Mesothelial cell of epicardium (in vitro differentiated cells): Measurements from ENCODE around the gene OSGIN1. TPM values are rescaled to one million over a fixed set of nuclear protein-coding genes. Genes with fewer than 3 reads are reported as not detected.
"Not testable (repeated sequence)": the region's sequence is repeated elsewhere in the genome, so short reads cannot be mapped to it uniquely, and the experiment has no call there.

Experiments used
- DNase-seq, 2 experiments: peaks; one replicate each; pipeline ENCODE4 v3.0.0; 2021; ENCODE audit warnings: low spot score in 2 of 2; ENCODE audit not compliant: unreplicated experiment in 2 of 2
- H3K27ac Mint-ChIP-seq: 2 replicates; pipeline ENCODE4 v1.8.0; 2021; ENCODE audit warnings: mixed read lengths
- H3K27me3 Mint-ChIP-seq: 2 replicates; pipeline ENCODE4 v1.8.0; 2021; ENCODE audit warnings: low read depth, mixed read lengths
- H3K36me3 Mint-ChIP-seq: 2 replicates; pipeline ENCODE4 v1.8.0; 2021; ENCODE audit warnings: mixed read lengths
- H3K4me1 Mint-ChIP-seq: 2 replicates; pipeline ENCODE4 v1.8.0; 2021; ENCODE audit warnings: mixed read lengths
- H3K4me3 Mint-ChIP-seq: 2 replicates; pipeline ENCODE4 v1.8.0; 2021; ENCODE audit warnings: mild to moderate bottlenecking, moderate library complexity, mixed read lengths
- H3K9me3 Mint-ChIP-seq: 2 replicates; pipeline ENCODE4 v1.8.0; 2021; ENCODE audit warnings: mixed read lengths
- total RNA-seq: library from RNA; stranded (reverse); gene quantifications from 3 replicates; pipeline ENCODE4 v1.2.1, GENCODE V29; 2021
- TF ChIP-seq, protein P1 (sequence below): fragments of 200-600 bp; sonication (generic); IDR thresholded peaks from one replicate; pipeline ENCODE4 v1.5.0; 2021; ENCODE audit warnings: antibody characterized with exemption; ENCODE audit not compliant: unreplicated experiment

Gene OSGIN1
- total RNA-seq, 1 donor from 2014 or later, result 2.5 TPM

DNA sequence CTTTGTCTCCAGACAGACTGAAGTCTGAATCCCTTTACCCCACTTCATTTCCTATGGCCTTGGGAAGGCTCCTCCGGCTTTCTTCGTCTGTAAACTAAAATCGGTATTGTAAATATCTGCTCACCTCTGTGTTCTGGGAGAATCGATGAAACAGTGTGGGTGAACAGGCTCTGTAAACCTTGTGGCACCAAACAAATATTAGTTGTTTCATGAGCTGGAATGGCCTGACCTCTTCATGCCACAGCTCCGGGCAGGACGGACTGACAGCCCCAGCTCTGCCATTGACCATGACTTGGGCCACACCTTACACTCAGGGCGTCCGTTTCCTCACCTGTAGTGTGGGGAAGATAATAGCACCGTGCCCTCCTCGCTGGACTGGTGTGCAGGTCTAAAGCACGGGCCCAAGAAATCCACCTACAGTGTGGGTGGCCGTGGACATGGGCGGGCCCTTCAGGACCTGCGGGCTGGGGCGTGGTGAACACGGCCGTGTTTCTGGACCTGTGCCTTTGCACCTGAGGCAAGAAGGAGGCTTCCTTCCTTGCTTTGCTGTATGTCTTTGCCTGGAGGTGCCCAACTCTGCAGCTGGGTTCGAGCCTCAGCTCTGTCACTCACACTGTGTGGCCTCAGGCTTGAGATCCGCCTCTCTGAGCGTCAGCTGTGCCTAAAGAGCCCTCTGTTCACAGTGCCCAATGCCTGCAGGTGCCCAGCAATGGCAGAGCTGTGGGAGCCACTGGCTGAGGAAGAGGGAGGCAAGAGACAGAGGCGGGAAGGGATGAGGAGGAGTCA is 6.1 kb upstream of the OSGIN1 start:
- H3K4me3 Mint-ChIP-seq, result no peak overlapping the region

DNA sequence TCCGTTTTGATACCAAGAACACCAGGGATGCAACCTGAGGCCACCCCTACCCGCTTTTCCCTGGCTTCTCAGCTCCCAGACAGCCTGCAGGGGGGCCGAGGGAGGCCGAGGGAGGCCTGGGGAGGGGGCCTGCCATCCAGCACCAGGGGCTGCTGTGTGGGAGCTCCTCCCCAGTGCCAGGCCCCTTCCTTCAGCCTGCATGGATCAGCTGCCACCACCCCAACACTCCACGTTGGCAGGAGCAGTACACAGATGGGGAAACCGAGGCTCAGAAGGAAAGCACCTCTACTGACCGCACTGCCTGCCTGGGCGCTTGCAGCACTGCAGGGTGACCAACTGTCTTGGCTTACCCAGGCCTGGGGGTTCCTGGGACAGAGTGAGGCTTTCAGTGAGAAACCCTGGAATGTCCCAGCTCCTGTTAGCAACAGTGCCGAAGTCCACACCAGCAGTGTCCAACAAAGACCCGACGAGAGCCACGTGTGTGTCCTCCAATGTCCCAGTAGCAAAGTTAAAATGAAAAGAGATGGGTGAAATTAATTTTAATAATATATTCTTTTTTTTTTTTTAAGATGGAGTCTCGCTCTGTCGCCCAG is 5.3 kb upstream of the OSGIN1 start:
- Mint-ChIP-seq H3K9me3 (no peaks in the 10 kb centered on the region), H3K36me3 (no peaks in the 10 kb centered on the region), H3K4me1 (no peaks in the 10 kb centered on the region), H3K4me3 (no peak overlapping the region), H3K27ac (no peak overlapping the region), H3K27me3 (no peaks in the 10 kb centered on the region)
- TF ChIP-seq, protein P1, sequence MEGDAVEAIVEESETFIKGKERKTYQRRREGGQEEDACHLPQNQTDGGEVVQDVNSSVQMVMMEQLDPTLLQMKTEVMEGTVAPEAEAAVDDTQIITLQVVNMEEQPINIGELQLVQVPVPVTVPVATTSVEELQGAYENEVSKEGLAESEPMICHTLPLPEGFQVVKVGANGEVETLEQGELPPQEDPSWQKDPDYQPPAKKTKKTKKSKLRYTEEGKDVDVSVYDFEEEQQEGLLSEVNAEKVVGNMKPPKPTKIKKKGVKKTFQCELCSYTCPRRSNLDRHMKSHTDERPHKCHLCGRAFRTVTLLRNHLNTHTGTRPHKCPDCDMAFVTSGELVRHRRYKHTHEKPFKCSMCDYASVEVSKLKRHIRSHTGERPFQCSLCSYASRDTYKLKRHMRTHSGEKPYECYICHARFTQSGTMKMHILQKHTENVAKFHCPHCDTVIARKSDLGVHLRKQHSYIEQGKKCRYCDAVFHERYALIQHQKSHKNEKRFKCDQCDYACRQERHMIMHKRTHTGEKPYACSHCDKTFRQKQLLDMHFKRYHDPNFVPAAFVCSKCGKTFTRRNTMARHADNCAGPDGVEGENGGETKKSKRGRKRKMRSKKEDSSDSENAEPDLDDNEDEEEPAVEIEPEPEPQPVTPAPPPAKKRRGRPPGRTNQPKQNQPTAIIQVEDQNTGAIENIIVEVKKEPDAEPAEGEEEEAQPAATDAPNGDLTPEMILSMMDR, result no peak
- no peak for DNase-seq

More for the DNA sequence above, 6.1 kb upstream of the OSGIN1 start:
- no peaks in the 10 kb centered on the region for H3K36me3 Mint-ChIP-seq
- H3K27me3 Mint-ChIP-seq, result no peaks in the 10 kb centered on the region
- TF ChIP-seq, protein P1, result no peak
- H3K27ac Mint-ChIP-seq, result no peak overlapping the region
- H3K4me1 Mint-ChIP-seq, result no peaks in the 10 kb centered on the region
- H3K9me3 Mint-ChIP-seq, result no peaks in the 10 kb centered on the region
- no peak for DNase-seq

DNA sequence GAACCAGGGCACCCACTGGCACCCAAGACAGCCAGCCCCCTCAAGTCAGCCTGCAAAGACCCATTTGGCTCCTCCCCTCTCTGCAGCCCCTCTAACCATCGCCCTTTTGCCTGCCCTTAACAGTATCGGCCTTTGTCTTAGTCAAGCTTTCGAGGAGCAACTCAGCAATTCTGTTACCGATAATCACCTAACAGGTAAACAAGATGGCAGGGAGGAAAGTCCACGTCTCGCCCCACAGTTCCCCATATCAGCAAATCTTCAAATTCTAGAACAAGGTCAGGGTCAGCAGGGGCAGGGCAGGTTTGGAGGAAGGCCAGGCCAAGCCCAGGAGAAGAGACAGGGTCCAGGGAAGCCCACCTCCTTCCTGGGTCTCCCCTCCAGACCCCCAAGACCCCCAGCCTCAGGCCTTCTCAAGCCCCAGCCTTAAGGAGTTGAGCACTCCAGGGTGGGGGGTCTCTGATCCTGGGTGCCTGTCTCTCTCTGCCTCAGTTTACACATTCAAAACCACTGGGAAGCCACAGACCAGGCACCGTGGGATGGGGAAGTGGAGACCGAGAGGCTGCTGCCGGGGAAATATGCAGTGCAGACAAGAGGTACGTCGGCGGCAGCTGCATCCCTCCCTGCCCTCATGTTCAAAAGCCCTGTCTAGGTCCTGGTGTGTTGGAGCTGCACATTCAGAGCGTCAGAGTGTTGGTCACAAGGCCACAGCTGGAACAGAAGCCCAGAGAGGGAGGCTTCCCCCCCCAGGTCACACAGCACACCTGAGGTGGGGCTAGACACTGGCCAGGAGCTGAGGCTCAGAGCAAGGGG is 3.9 kb upstream of the OSGIN1 start:
- peak overlapping the region; percentile 12 for H3K27ac Mint-ChIP-seq
- no peaks in the 10 kb centered on the region for H3K27me3 Mint-ChIP-seq
- no peaks in the 10 kb centered on the region for H3K9me3 Mint-ChIP-seq
- H3K4me1 Mint-ChIP-seq, result peaks cover 10% of the 10 kb centered on the region
- TF ChIP-seq, protein P1, result no peak
- no peak overlapping the region for H3K4me3 Mint-ChIP-seq
- no peaks in the 10 kb centered on the region for H3K36me3 Mint-ChIP-seq
- DNase-seq, result no peak

DNA sequence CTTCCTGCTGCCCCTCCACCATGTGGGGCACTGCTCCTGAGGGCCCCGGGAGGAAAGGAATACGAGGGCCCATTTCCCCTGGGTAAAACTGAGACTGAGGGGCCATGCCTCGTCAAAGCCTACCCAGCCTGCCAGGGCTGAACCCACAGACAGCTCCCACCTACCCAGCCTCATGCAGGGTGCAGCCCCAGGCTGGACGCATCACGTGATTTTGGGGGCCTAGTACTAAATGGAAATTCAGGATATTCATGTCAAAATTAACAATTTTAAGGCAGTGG is 3.4 kb upstream of the OSGIN1 start:
- no peak overlapping the region for H3K4me3 Mint-ChIP-seq
- H3K9me3 Mint-ChIP-seq, result no peaks in the 10 kb centered on the region
- H3K27ac Mint-ChIP-seq, result no peak overlapping the region
- no peak for DNase-seq
- TF ChIP-seq, protein P1, result no peak
- no peaks in the 10 kb centered on the region for H3K36me3 Mint-ChIP-seq
- peaks cover 1% of the 10 kb centered on the region for H3K27me3 Mint-ChIP-seq
- peaks cover 15% of the 10 kb centered on the region for H3K4me1 Mint-ChIP-seq

DNA sequence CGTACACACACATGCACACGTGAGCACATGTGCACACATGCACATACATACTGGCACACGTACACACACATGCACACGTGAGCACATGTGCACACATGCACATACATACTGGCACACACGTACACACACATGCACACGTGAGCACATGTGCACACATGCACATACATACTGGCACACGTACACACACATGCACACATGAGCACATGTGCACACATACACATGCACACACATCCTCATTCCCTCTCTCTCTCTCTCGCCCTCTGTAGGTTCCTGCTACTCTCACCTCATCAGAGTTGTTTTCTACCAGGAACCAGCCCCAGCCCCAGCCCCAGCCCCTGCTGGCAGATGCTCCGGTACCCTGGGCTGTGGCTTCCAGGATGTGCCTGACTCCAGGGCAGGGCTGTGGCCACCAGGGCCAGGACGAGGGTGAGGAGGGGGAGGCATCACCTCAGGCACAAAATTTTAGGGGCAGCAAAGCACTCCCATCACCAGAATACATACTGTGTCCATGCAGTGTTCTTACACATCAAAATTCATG is 2.1 kb upstream of the OSGIN1 start:
- not testable (repeated sequence) for H3K27me3 Mint-ChIP-seq, H3K9me3 Mint-ChIP-seq, DNase-seq, H3K27ac Mint-ChIP-seq, H3K4me3 Mint-ChIP-seq, H3K36me3 Mint-ChIP-seq
- H3K4me1 Mint-ChIP-seq, result peaks cover 16% of the 10 kb centered on the region

DNA sequence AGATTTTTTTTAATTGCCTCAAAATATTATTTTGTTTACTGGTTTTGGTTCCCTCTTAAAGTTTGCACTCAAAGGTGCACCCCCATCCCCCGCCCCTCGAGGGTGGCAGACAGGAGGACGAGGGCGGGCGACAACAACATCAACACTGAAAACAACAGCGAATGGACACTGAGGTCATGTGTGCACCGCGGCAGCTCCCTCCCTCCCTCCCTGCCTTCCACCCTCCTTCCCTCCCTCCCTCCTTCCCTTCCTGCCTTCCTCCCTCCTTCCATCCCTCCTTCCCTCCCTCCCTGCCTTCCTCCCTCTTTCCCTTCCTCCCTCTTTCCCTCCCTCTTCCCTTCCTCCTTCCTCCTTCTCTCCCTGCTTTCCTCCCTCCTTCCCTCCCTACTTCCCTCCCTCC is 1.5 kb upstream of the OSGIN1 start:
- DNase-seq, result no peak
- TF ChIP-seq, protein P1, result no peak
- H3K4me1 Mint-ChIP-seq, result peaks cover 16% of the 10 kb centered on the region
- no peaks in the 10 kb centered on the region for H3K9me3 Mint-ChIP-seq
- peaks cover 1% of the 10 kb centered on the region for H3K27me3 Mint-ChIP-seq
- H3K36me3 Mint-ChIP-seq, result no peaks in the 10 kb centered on the region
- no peak overlapping the region for H3K27ac Mint-ChIP-seq
- H3K4me3 Mint-ChIP-seq, result no peak overlapping the region
